LNCaP clone FGC (cell line): ENCODE data around the gene SLC66A1.
"Not testable (repeated sequence)": the region's sequence is repeated elsewhere in the genome, so short reads cannot be mapped to it uniquely, and the experiment has no call there.

Experiments used
- DNase-seq: peaks from one replicate; pipeline ENCODE4 v3.0.0-alpha.2; 2011; ENCODE audit warnings: low read depth
- H3K4me3 ChIP-seq: 2 replicates; pipeline ENCODE4 v1.5.1; 2011; ENCODE audit warnings: mild to moderate bottlenecking, low read depth, low read length, control low read depth
- TF ChIP-seq, protein P1 (sequence below): IDR thresholded peaks from 2 replicates; pipeline ENCODE4 v1.5.1; 2012; ENCODE audit warnings: mild to moderate bottlenecking; ENCODE audit not compliant: control insufficient read depth, insufficient read depth; ENCODE audit errors: extremely low read depth

SLC66A1 gene, protein sequence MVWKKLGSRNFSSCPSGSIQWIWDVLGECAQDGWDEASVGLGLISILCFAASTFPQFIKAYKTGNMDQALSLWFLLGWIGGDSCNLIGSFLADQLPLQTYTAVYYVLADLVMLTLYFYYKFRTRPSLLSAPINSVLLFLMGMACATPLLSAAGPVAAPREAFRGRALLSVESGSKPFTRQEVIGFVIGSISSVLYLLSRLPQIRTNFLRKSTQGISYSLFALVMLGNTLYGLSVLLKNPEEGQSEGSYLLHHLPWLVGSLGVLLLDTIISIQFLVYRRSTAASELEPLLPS

DNA sequence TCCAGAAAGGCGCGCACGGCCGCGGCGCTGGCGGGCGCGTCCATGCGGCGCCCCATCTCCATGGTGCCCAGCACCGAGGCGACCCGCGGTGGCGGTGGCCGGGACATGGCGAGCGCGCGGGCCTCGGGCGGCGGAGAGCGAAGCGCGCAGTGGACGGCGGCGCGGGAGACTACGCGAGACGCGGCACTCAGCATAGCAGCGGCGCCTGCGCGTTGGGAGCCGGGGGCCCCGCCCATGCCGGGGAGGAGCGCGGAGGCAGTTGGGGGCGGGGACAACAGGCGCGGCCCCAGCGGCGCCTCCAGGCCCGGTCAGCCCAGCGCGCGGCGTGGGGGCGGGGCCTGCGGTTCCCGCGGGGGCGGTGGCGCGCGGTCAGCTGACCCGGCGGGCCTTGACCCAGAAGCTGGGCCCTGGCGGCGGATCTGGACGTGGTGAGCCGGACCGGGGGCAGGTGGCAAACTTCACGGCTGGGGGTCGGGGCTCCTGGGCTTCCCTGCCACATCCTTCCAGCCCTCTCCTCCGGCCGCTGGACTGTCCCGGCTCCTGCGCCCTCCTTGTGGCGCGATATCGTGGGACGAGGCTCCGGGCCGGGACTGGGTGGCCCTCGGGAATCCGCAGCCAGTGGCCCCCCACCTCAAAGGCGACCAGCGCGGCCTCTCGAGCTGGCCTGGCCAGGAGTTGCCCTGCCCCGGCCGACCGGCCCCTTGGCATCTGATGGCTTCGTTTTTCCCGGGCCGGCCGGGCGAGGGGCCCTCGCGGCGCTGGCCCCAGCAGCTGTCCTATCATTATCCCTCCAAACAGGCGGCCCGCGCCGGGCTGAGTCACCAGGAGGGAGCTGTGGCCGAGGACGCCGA is at the start of gene SLC66A1, which contains the start of gene AKR7A2:
Gene SLC66A1, plus strand, starts transcription at position 396 of the 851 bp plus-strand sequence. CDS start 5,352 bp downstream, outside the sequence.
Gene AKR7A2, minus strand, starts transcription at position 214 of the 851 bp plus-strand sequence. Its CDS starts 20 bp downstream, at position 194.
- DNase-seq, result peak; percentile 22
- H3K4me3 ChIP-seq, result peak within 1 kb of the TSS; percentile 70
- TF ChIP-seq, protein P1, sequence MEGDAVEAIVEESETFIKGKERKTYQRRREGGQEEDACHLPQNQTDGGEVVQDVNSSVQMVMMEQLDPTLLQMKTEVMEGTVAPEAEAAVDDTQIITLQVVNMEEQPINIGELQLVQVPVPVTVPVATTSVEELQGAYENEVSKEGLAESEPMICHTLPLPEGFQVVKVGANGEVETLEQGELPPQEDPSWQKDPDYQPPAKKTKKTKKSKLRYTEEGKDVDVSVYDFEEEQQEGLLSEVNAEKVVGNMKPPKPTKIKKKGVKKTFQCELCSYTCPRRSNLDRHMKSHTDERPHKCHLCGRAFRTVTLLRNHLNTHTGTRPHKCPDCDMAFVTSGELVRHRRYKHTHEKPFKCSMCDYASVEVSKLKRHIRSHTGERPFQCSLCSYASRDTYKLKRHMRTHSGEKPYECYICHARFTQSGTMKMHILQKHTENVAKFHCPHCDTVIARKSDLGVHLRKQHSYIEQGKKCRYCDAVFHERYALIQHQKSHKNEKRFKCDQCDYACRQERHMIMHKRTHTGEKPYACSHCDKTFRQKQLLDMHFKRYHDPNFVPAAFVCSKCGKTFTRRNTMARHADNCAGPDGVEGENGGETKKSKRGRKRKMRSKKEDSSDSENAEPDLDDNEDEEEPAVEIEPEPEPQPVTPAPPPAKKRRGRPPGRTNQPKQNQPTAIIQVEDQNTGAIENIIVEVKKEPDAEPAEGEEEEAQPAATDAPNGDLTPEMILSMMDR, result no peak

DNA sequence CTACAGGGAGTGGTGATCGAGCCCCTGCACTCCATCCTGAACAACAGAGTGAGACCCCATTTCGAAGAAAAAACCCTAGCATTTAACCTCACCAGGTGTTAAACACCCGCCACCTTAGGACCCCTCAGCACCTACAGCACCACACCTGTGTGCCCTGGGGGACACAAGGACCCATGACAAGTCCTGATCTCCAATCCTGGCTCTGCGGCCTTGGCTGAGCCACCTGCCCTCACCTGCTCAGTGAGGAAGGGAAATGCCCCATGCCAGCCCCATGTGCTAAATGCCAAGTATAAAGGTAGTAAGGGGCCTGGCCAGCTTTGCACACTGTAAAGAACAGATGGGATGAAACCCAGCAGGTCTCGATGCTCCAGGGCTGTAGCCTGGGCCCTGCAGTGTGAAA is 49.4 kb upstream of the SLC66A1 start:
- TF ChIP-seq, protein P1, result no peak
- DNase-seq, result no peak
- no peak overlapping the region for H3K4me3 ChIP-seq

DNA sequence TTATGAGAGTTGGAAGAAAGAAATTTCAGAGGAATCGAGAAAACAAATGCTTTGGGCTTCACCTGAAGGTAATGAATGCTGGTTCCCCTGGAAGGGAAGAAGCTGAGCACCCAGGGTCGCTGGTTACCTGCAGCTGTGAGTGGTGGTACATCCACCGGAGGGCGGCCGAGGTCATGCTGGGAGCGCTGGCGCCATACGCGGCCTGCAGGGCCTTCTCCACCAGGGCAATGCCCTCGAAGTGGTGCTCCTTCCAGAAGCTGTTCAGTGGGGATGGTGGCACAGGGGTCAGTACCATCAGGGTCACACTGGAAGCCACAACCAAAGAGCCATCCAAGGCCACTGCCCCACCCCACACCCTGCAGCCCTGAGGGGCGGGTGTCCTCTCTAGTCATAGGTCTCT is 43.7 kb upstream of the SLC66A1 start:
- DNase-seq, result no peak
- TF ChIP-seq, protein P1, result no peak
- H3K4me3 ChIP-seq, result no peak overlapping the region

DNA sequence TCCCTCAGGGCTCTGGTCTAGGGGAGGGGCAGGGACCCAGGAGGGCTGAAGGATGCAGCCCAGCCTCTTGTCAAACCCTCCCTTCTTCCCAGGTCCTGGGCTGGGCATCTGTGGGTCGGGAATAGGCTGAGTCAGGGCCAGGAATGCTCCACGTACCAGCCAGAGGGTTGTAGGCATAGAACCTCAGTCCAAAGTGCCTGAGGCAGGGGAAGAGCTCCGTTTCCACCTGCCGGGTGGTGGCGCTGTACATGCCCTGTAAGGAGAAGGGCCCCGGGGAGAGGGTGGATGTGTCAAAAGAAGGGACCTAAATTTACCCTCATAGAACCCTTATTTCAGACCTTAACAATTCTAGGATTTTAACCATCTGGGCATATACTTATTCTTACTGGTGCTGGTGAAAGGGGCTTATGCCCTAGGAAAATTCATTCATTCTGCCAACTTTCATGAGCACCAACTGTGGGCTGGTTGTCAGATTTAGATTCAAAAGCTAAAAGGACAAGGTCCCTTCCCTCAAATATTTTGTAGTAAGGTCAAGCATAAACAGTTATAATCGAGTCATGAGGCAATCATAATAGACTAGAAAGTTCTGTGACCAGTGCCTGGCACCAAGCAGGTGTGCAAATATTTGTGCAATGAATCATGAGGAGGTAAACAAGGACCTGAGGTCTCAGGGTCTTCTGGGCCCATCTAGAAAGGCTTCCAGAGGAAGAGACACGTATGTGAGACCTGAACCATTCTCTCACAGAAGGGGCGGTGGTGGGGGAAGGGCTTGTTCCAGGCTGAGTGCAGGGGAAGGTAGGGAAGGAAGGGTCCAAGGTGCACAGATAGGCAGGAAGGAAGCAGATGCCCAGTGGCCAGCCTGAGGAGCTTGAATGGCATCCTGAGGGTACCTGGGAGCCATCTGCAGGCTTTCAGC is 42.4 kb upstream of the SLC66A1 start:
- DNase-seq, H3K4me3 ChIP-seq: not testable (repeated sequence)
- TF ChIP-seq, protein P1, result 0 out of 2 replicates have a peak, but pooled peaks have one; percentile 3

DNA sequence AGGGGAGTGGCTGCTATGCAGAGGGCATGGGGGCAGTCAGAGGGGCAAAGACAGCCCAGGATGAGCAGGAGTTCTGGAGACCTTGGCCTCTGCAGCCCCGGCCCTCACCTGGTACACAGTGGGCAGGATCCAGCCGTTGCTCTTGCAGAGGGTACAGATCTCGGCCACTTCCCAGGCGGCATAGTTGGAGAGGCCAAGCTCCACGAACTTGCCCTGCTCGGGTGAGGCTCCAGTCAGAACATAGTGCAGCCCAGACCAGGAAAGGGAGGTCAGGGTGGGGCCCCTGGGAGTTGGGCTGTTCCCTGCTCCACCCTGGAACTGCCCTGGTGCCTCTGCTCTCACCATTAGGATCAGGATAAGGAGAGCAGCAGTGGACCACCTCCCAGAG is 41.8 kb upstream of the SLC66A1 start:
- not testable (repeated sequence) for DNase-seq, H3K4me3 ChIP-seq

DNA sequence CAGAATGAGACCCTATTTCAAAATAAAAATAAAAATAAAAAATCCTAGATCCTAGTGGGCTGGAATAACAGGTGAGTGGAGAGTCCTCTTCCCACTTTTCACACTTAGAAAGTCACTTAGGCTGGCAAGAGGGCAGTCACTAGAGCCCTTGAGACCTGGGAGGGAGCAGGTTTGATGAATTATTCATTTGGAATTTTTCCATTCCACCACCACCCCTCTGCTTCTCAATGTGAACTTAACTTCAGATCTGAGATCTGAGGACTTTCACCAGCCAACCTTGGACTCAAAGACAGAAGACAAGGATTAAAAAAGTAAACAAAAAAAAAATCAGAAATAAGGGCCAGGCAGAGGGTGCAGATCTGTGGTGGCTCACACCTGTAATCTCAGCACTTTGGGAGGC is 40.1 kb upstream of the SLC66A1 start:
- DNase-seq, result no peak
- TF ChIP-seq, protein P1, result no peak
- H3K4me3 ChIP-seq, result no peak overlapping the region
